ENCODE results near the gene GPATCH4. TPM values are rescaled to one million over a fixed set of nuclear protein-coding genes. Genes with fewer than 3 reads are reported as not detected.

The GPATCH4 gene
- total RNA-seq, 1 experiment from 2014 or later: 71.7 TPM

DNA sequence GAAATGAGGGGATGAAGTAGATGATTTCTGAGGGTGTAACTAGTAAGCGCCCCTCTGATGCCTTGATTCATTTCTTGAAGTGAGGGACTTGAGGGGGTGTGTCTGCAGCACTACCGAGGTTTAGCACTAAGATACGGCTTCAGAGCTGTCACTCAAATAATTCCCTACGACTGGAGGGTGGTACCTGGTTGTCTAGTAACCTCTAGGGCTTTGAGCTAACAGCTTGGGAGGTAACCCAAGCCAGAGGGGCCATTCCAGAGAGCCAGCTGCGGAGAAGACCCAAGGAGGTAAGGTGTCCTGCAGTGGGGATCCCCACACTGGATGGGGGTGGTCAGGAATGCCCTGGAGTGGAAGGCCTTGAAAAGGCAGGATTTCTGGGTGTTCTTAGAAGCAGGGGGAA lies 21.8 kb downstream of the GPATCH4 start, which contains the start of gene TTC24:
Gene TTC24, plus strand, starts transcription at position 252 of the 400 bp plus-strand sequence. CDS start 1,642 bp downstream, outside the sequence.
- H2BK20ac ChIP-seq (ENCODE audit: low read depth, low read length, poor library complexity, severe bottlenecking): no peak within 1 kb of the TSS
- H3K18ac ChIP-seq (ENCODE audit: insufficient read length, low read depth, low read length): no peak within 1 kb of the TSS
- no peak within 1 kb of the TSS for H2BK12ac ChIP-seq (ENCODE audit: insufficient read length, low read depth, low read length)
- Mint-ChIP-seq H3K36me3 (ENCODE audit: insufficient read depth in 1 of 3, low read depth in 3 of 3) (no peaks in the 10 kb centered on the region), H3K27me3 (ENCODE audit: low read depth) (no peaks in the 10 kb centered on the region; the same call in 1 of the 2 replicates), H3K4me3 (no peak within 1 kb of the TSS; a peak in 1 of 5 replicates), H3K4me1 (peaks cover 7 to 9% of the 10 kb centered on the region in 2 experiments), H3K9me3 (no peaks in the 10 kb centered on the region), H3K27ac (peak within 1 kb of the TSS in 1 of 3 experiments; percentile 25; a peak in 1 of 7 replicates)
- H3K79me1 ChIP-seq (ENCODE audit: insufficient read depth, low read depth, low read length, poor library complexity, severe bottlenecking): no peaks in the 10 kb centered on the region
- no peak within 1 kb of the TSS for H3K9ac ChIP-seq (ENCODE audit: extremely low read depth, insufficient read length, low read length)
- no peak within 1 kb of the TSS for H2BK120ac ChIP-seq (ENCODE audit: low read depth, low read length, poor library complexity, severe bottlenecking)
- H3K27me3 ChIP-seq (ENCODE audit: insufficient read depth, low read length): no peaks in the 10 kb centered on the region
- TF ChIP-seq, protein P1, sequence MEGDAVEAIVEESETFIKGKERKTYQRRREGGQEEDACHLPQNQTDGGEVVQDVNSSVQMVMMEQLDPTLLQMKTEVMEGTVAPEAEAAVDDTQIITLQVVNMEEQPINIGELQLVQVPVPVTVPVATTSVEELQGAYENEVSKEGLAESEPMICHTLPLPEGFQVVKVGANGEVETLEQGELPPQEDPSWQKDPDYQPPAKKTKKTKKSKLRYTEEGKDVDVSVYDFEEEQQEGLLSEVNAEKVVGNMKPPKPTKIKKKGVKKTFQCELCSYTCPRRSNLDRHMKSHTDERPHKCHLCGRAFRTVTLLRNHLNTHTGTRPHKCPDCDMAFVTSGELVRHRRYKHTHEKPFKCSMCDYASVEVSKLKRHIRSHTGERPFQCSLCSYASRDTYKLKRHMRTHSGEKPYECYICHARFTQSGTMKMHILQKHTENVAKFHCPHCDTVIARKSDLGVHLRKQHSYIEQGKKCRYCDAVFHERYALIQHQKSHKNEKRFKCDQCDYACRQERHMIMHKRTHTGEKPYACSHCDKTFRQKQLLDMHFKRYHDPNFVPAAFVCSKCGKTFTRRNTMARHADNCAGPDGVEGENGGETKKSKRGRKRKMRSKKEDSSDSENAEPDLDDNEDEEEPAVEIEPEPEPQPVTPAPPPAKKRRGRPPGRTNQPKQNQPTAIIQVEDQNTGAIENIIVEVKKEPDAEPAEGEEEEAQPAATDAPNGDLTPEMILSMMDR (conservative IDR thresholded peaks at IDR 0.05): no peak
- no peak within 1 kb of the TSS for H2AK5ac ChIP-seq (ENCODE audit: insufficient read length, low read length)
- H4K20me1 ChIP-seq (ENCODE audit: control insufficient read depth, insufficient read depth, insufficient read length): no peaks in the 10 kb centered on the region
- H3K79me2 ChIP-seq (ENCODE audit: insufficient read depth, low read length): no peaks in the 10 kb centered on the region
- WGBS (ENCODE audit: extremely low coverage, insufficient read length, low lambda C conversion rate): no CpG with 5 or more reads among the region's 5 CpGs
- DNase-seq: no peak
- H4K91ac ChIP-seq (ENCODE audit: insufficient read length, low read depth, low read length): no peak within 1 kb of the TSS
- H3K23me2 ChIP-seq (ENCODE audit: insufficient read length, low read depth, low read length, poor library complexity, severe bottlenecking): no peaks in the 10 kb centered on the region
- no peak within 1 kb of the TSS for H3K27ac ChIP-seq (ENCODE audit: insufficient read length, low read depth, low read length)
- H3K4me2 ChIP-seq (ENCODE audit: insufficient read depth, insufficient read length, low read length): no peak within 1 kb of the TSS
- no peak within 1 kb of the TSS for H2BK5ac ChIP-seq (ENCODE audit: insufficient read length, low read length)
- H3K4ac ChIP-seq (ENCODE audit: low read depth, low read length): no peak within 1 kb of the TSS
- H2AFZ ChIP-seq (ENCODE audit: low read length): no peak within 1 kb of the TSS
- H3K9me3 ChIP-seq (ENCODE audit: control insufficient read depth, low read depth, low read length): no peaks in the 10 kb centered on the region
- no peak within 1 kb of the TSS for H3T11ph ChIP-seq (ENCODE audit: low read length)
- no peak within 1 kb of the TSS for H4K8ac ChIP-seq (replicated peaks; ENCODE audit: insufficient read length, low read depth, low read length)
- no peak within 1 kb of the TSS for H3K14ac ChIP-seq (ENCODE audit: insufficient read depth, low read length)
- H3K23ac ChIP-seq (ENCODE audit: insufficient read length, low read depth, low read length): no peak within 1 kb of the TSS
- no peaks in the 10 kb centered on the region for H3K4me1 ChIP-seq (ENCODE audit: insufficient read depth, low read length)
- no peak within 1 kb of the TSS for H3K56ac ChIP-seq (ENCODE audit: insufficient read length, low read depth, low read length)
- no peak within 1 kb of the TSS for H2BK15ac ChIP-seq (ENCODE audit: low read depth, low read length)
- H4K5ac ChIP-seq (ENCODE audit: insufficient read length, low read depth, low read length): no peak within 1 kb of the TSS
